Testis (tissue), 3 donors: ENCODE data around the gene DENND6B. TPM values are rescaled to one million over a fixed set of nuclear protein-coding genes. Genes with fewer than 3 reads are reported as not detected.

Experiments used
- DNase-seq: peaks from one replicate; pipeline ENCODE4 v3.0.0-alpha.2; 2019
- H3K27ac ChIP-seq, 2 donors: fragments of 200-600 bp; sonication (generic); one replicate each; pipeline ENCODE4 v1.5.1; 2019
- H3K27me3 ChIP-seq: fragments of 200-600 bp; sonication (generic); one replicate; pipeline ENCODE4 v1.5.1; 2019
- H3K36me3 ChIP-seq: fragments of 200-600 bp; sonication (generic); one replicate; pipeline ENCODE4 v1.5.1; 2017; ENCODE audit warnings: low read depth; ENCODE audit errors: missing control alignments
- H3K4me1 ChIP-seq: fragments of 200-600 bp; sonication (generic); one replicate; pipeline ENCODE4 v1.5.1; 2019
- H3K4me3 ChIP-seq, 2 donors: fragments of 200-600 bp; sonication (generic); one replicate each; pipeline ENCODE4 v1.5.1; 2017 to 2019
- H3K9me3 ChIP-seq: fragments of 200-600 bp; sonication (generic); one replicate; pipeline ENCODE4 v1.5.1; 2017
- POLR2A ChIP-seq: fragments of 450-650 bp; IDR thresholded peaks from one replicate; pipeline ENCODE4 v1.6.1; 2017; ENCODE audit warnings: antibody characterized with exemption, mild to moderate bottlenecking, moderate library complexity
- WGBS, 2 donors: methylation state at CpG; one replicate each; pipeline ENCODE4 v1.1.5; 2018; 5-methylcytosine and 5-hydroxymethylcytosine counted together
- intact Hi-C: fragments of 100-400 bp; cut with DNase I; formaldehyde crosslinking; loops from one replicate; pipeline ENCODE4 v1.15.1; 2023; ENCODE audit warnings: low total_unique reads
- polyA plus RNA-seq: library from polyadenylated mRNA; stranded (reverse); fragments of 350-450 nt; fragmentation: Illumina TruSeq; extraction: RNeasy Lipid Tissue Mini Kit (QIAGEN cat#74804); gene quantifications from one replicate; pipeline ENCODE4 v1.2.3, GENCODE V29; 2014; ENCODE audit warnings: low read depth, low replicate concordance; ENCODE audit not compliant: insufficient read depth
- total RNA-seq, 2 donors: library from RNA; depleted of rRNA; stranded (reverse); fragments of >200 nt; gene quantifications; one replicate each; pipeline ENCODE4 v1.2.3, GENCODE V29; 2016
- TF ChIP-seq, protein P1 (sequence below), 3 experiments: fragments of 450-650 bp in 2 of 3; fragments of 200-600 bp in 1 of 3; sonication (generic) in 1 of 3; IDR thresholded peaks; one replicate each; pipeline ENCODE4 v1.5.1; 2016 to 2019; ENCODE audit warnings: antibody characterized with exemption in 3 of 3, mild to moderate bottlenecking in 2 of 3, moderate library complexity in 1 of 3

DENND6B gene
- total and polyA plus RNA-seq, 3 donors from 2014 or later = 17.1 to 22.0 (median 18.0) TPM

DNA sequence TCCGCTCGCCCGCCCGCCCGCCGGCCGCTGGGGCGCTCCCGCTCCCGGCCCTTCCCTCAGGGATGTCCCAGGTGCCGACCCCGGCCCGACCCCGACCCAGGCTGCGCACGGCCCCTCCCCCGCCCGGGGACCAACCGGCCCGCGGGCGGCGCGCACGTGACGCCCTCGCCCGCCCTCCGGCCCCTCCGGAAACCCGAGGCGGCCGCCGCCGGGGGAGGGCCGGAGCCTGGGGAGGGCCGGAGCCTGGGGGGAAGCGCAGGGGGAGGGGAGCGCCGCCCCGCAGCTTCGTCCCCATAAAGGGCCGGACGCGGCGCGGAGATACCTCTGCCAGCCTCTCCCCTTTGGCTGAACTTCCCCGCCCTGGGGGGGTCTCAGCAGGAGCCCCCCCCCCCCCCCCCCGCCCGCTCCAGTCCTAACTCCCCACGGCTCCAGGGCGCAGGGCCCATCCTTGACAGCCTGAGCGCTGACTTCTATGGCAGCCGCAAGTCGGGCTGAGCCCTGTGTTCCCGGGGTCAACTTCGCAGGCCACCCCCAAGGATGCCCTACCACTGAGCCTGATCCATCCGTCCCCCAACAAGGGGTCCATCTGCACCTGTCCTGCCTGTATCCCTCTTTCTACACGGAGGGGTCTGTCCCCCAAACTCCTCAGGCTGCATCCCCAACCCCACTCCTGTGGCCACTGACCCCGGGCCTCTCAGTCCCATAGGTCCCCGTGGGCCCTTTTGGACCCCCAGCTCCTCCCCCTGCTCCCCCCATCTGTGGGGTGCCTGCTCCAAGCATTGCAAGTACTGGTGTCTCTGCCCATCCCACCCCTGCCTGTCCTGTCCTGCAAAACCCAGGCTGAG lies 65.0 kb downstream of the DENND6B start, which contains the start of gene MAPK12:
Gene MAPK12 (minus strand): TSS at position 69 of the 845 bp plus-strand sequence. CDS start 174 bp downstream, outside the sequence.
- Histone ChIP-seq H3K4me1 (peaks cover 11% of the 10 kb centered on the region), H3K36me3 (no peaks in the 10 kb centered on the region), H3K4me3 (peak within 1 kb of the TSS; percentile 51 to 52), H3K27ac (peak within 1 kb of the TSS; percentile 50), H3K9me3 (no peaks in the 10 kb centered on the region), H3K27me3 (no peaks in the 10 kb centered on the region)
- intact Hi-C loops = no loop called here
- TF ChIP-seq, protein P1, sequence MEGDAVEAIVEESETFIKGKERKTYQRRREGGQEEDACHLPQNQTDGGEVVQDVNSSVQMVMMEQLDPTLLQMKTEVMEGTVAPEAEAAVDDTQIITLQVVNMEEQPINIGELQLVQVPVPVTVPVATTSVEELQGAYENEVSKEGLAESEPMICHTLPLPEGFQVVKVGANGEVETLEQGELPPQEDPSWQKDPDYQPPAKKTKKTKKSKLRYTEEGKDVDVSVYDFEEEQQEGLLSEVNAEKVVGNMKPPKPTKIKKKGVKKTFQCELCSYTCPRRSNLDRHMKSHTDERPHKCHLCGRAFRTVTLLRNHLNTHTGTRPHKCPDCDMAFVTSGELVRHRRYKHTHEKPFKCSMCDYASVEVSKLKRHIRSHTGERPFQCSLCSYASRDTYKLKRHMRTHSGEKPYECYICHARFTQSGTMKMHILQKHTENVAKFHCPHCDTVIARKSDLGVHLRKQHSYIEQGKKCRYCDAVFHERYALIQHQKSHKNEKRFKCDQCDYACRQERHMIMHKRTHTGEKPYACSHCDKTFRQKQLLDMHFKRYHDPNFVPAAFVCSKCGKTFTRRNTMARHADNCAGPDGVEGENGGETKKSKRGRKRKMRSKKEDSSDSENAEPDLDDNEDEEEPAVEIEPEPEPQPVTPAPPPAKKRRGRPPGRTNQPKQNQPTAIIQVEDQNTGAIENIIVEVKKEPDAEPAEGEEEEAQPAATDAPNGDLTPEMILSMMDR (IDR thresholded peaks at IDR 0.05) = no peak
- TF ChIP-seq POLR2A = no peak
- DNase-seq = no peak
- 8 to 17% methylated on average over 7 to 32 of the region's 61 CpGs for WGBS, 2 donors

DNA sequence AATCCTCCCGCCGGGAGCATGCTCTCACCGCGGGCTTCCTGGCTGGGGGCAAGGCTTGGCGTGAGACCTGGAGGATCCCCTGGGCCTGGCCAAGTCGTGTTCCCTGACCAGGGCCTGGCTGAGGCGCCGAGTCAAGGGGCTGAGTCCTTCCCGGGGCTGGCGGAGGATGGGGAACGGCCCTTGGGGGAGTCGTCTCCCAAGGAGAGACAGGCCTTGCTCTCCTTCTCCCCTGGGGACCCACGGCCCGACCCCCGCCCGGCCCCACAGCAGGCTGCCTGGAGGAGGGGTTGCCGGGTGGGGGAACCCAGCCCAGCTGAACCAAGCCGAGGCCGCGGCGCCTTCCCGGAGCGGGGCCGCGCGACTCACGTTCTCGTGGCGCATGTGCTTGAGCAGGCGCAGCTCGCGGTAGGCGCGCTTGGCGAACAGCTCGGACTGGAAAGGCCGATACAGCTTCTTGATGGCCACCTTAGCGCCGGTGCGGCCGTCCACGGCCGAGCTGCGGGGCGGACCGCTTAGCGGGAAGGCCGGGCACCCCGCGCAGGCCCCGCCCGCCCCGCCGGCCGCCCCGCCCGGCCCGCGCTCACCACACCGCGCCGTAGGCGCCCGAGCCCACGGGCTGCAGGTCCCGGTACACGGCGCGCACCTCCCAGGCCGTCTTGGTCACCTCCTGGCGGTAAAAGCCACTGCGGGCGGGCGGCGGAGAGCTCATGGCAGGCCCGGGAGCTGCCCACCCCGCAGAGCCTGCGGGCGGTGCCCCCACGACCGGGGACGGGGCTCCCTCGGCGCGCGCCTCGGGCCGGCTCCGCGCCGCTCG lies 65.8 kb downstream of the DENND6B start:
- H3K4me3 ChIP-seq = peak overlapping the region; percentile 51 to 52
- H3K27me3 ChIP-seq = no peaks in the 10 kb centered on the region
- 0 to 1% methylated on average over 1 to 49 of the region's 92 CpGs for WGBS, 2 donors
- no peaks in the 10 kb centered on the region for H3K36me3 ChIP-seq
- H3K4me1 ChIP-seq = peaks cover 11% of the 10 kb centered on the region
- no peak for TF ChIP-seq POLR2A
- TF ChIP-seq, protein P1 (IDR thresholded peaks at IDR 0.05) = no peak
- no peaks in the 10 kb centered on the region for H3K9me3 ChIP-seq
- intact Hi-C loops = no loop called here
- peak overlapping the region; percentile 50 for H3K27ac ChIP-seq
- peak; percentile 73 for DNase-seq

DNA sequence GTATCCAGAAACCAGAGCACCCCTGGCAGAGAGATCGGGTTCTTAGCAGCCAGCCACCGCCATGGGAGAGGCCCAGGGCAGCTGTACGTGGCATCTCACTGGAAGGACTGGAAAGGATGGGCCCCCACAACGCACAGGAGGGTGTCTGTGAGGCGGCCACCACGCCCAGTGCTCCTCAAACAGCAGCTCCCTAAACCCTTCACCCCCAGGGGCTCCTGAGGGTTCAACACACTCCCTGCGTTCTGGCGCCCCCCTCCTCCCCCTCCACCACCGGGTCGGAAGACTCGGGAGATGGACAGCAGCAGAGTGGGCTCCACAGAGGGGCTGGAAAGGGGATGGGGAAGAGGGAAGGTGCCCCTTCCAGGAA lies 66.4 kb downstream of the DENND6B start:
- H3K4me3 ChIP-seq = peak overlapping the region; percentile 51 to 52
- H3K36me3 ChIP-seq = no peaks in the 10 kb centered on the region
- TF ChIP-seq, protein P1 (IDR thresholded peaks at IDR 0.05) = no peak
- TF ChIP-seq POLR2A = no peak
- no peaks in the 10 kb centered on the region for H3K27me3 ChIP-seq
- H3K4me1 ChIP-seq = peaks cover 11% of the 10 kb centered on the region
- peak overlapping the region; percentile 50 for H3K27ac ChIP-seq
- DNase-seq = no peak
- no peaks in the 10 kb centered on the region for H3K9me3 ChIP-seq
- 25 to 33% methylated on average over 4 to 8 of the region's 11 CpGs for WGBS, 2 donors
- intact Hi-C loops = no loop called here

DNA sequence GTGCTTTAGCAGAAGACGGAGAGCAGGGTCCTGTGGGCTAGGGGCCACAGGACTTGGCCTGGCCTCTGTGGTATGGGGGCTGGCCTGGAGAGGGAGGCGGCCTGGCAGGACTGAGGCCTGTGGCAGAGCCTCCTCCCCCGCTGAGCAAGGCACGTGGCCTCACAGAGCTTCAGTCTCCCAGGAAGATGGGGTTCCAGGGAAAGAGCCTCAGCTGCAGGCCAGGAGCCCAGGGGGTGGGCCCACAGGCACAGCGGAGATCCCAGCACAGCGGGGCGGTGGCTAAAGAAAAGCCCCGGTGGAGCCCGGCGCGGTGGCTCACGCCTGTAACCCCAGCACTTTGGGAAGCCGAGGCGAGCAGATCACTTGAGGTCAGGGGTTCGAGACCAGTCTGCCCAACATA lies 67.5 kb downstream of the DENND6B start:
- Histone ChIP-seq H3K4me3 (no peak overlapping the region), H3K9me3 (no peaks in the 10 kb centered on the region), H3K27ac (no peak overlapping the region), H3K27me3 (no peaks in the 10 kb centered on the region), H3K36me3 (no peaks in the 10 kb centered on the region), H3K4me1 (peaks cover 11% of the 10 kb centered on the region)
- WGBS, 2 donors = 83 to 89% methylated on average over 14 to 15 of the region's 15 CpGs
- TF ChIP-seq POLR2A = no peak
- TF ChIP-seq, protein P1 (IDR thresholded peaks at IDR 0.05) = no peak
- DNase-seq = no peak
- intact Hi-C loops = no loop called here

Other genes starting within 250 kb of the DENND6B start
- 1 to 10 TPM; 1.3 to 1.5 TPM for gene MLC1, start 241.6 kb downstream of the DENND6B start, total RNA-seq
- gene MLC1, start 241.6 kb downstream of the DENND6B start, polyA plus RNA-seq = 1.3 TPM
- gene MOV10L1, start 237.0 kb downstream of the DENND6B start, total RNA-seq = 10 to 100 TPM; 48.4 to 62.4 TPM
- gene MOV10L1, start 237.0 kb downstream of the DENND6B start, polyA plus RNA-seq = 73.3 TPM
- 1 to 10 TPM; 5.3 to 6.3 TPM for gene PANX2, start 156.3 kb downstream of the DENND6B start, total RNA-seq
- gene PANX2, start 156.3 kb downstream of the DENND6B start, polyA plus RNA-seq = 2.0 TPM
- gene TRABD, start 141.1 kb downstream of the DENND6B start, total RNA-seq = 10 to 100 TPM; 38.7 to 45.3 TPM
- gene TRABD, start 141.1 kb downstream of the DENND6B start, polyA plus RNA-seq = 23.7 TPM
- gene SELENOO, start 126.0 kb downstream of the DENND6B start, total RNA-seq = 10 to 100 TPM; 57.9 to 66.8 TPM
- gene SELENOO, start 126.0 kb downstream of the DENND6B start, polyA plus RNA-seq = 20.8 TPM
- gene TUBGCP6, start 82.0 kb downstream of the DENND6B start, total RNA-seq = 100 to 1,000 TPM; 136 to 143 TPM
- gene TUBGCP6, start 82.0 kb downstream of the DENND6B start, polyA plus RNA-seq = 40.2 TPM
- gene HDAC10, start 75.7 kb downstream of the DENND6B start, total RNA-seq = 10 to 100 TPM; 32.1 to 33.1 TPM
- 13.5 TPM for gene HDAC10, start 75.7 kb downstream of the DENND6B start, polyA plus RNA-seq
- gene MAPK12, start 65.3 kb downstream of the DENND6B start, total RNA-seq = 10 to 100 TPM; 22.3 to 25.1 TPM
- gene MAPK12, start 65.3 kb downstream of the DENND6B start, polyA plus RNA-seq = 9.1 TPM
- 10 to 100 TPM in 1 of 2 donors, 1 to 10 TPM in 1; 8.3 to 10.7 TPM for gene MAPK11, start 56.6 kb downstream of the DENND6B start, total RNA-seq
- gene MAPK11, start 56.6 kb downstream of the DENND6B start, polyA plus RNA-seq = 6.4 TPM
- 100 to 1,000 TPM; 219 to 243 TPM for gene PLXNB2, start 19.4 kb downstream of the DENND6B start, total RNA-seq
- 98.0 TPM for gene PLXNB2, start 19.4 kb downstream of the DENND6B start, polyA plus RNA-seq
- 100 to 1,000 TPM; 138 to 142 TPM for gene PPP6R2, start 16.3 kb upstream of the DENND6B start, total RNA-seq
- gene PPP6R2, start 16.3 kb upstream of the DENND6B start, polyA plus RNA-seq = 123 TPM
- 100 to 1,000 TPM; 201 to 208 TPM for gene SBF1, start 148.0 kb upstream of the DENND6B start, total RNA-seq
- 239 TPM for gene SBF1, start 148.0 kb upstream of the DENND6B start, polyA plus RNA-seq
- gene ADM2, start 154.5 kb upstream of the DENND6B start, total RNA-seq = 1 to 10 TPM; 1.0 to 1.9 TPM
- gene ADM2, start 154.5 kb upstream of the DENND6B start, polyA plus RNA-seq = 0.99 TPM
- gene MIOX, start 159.8 kb upstream of the DENND6B start, total RNA-seq = under 1 TPM; 0.24 to 0.25 TPM
- gene MIOX, start 159.8 kb upstream of the DENND6B start, polyA plus RNA-seq = not detected
- 100 to 1,000 TPM in 1 of 2 donors, 10 to 100 TPM in 1; 95.4 to 109 TPM for gene LMF2, start 180.7 kb upstream of the DENND6B start, total RNA-seq
- gene LMF2, start 180.7 kb upstream of the DENND6B start, polyA plus RNA-seq = 59.7 TPM
- gene NCAPH2, start 181.2 kb upstream of the DENND6B start, total RNA-seq = 10 to 100 TPM; 88.5 to 89.2 TPM
- gene NCAPH2, start 181.2 kb upstream of the DENND6B start, polyA plus RNA-seq = 67.4 TPM
- 1 to 10 TPM; 4.1 to 4.8 TPM for gene SCO2, start 198.6 kb upstream of the DENND6B start, total RNA-seq
- gene SCO2, start 198.6 kb upstream of the DENND6B start, polyA plus RNA-seq = 1.8 TPM
- gene TYMP, start 203.0 kb upstream of the DENND6B start, total RNA-seq = 10 to 100 TPM; 12.5 to 15.4 TPM
- gene TYMP, start 203.0 kb upstream of the DENND6B start, polyA plus RNA-seq = 25.9 TPM
- under 1 TPM; 0.24 to 0.93 TPM for gene KLHDC7B, start 218.9 kb upstream of the DENND6B start, total RNA-seq
- gene KLHDC7B, start 218.9 kb upstream of the DENND6B start, polyA plus RNA-seq = 0.51 TPM
- 10 to 100 TPM; 40.4 to 71.9 TPM for gene SYCE3, start 235.9 kb upstream of the DENND6B start, total RNA-seq
- 183 TPM for gene SYCE3, start 235.9 kb upstream of the DENND6B start, polyA plus RNA-seq